Ovary (tissue), 3 donors: ENCODE measurements around the gene EFCC1.

Experiments used
- CTCF ChIP-seq, 3 donors: fragments of 450-650 bp in 2 of 3; fragments of 200-600 bp in 1 of 3; IDR thresholded peaks; one replicate each; pipeline versions ENCODE4 v1.5.1 to v1.8.0; 2016 to 2022; ENCODE audit warnings: antibody characterized with exemption in 3 of 3, mild to moderate bottlenecking in 1 of 3
- POLR2A ChIP-seq: fragments of 450-650 bp; IDR thresholded peaks from one replicate; pipeline ENCODE4 v1.6.1; 2017; ENCODE audit warnings: antibody characterized with exemption, mild to moderate bottlenecking, moderate library complexity
- donor health status: DM: no; HTN: no; CAD: no.

DNA sequence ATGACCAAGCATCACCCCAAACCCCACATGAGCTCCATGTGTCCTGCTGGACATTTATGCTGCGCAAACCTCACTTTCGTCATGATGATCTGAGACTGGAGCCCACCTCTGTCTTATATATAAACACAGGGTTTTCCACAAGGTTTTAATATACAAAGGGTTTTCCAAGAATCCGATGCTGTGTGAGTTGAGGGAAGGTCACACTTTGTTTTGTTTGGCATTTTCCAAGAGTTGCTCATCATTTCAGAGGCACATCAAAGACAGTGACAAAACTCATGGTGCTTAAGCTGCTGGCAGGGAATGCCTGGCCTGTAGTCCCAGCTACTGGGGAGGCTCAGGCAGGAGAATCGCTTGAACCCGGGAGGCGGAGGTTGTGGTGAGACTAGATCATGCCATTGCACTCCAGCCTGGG, 20.0 kb downstream of the EFCC1 start:
- TF ChIP-seq CTCF (IDR thresholded peaks at IDR 0.05) (no peak), POLR2A (no peak)
